GM20000 (cell line): ENCODE data around the gene RBM20.

ENCODE experiments used
- DNase-seq: peaks from one replicate; pipeline ENCODE4 v3.0.0; 2012; ENCODE audit warnings: low spot score
- TF ChIP-seq, protein P1 (sequence below): IDR thresholded peaks from 2 replicates; pipeline ENCODE4 v1.5.1; 2012; ENCODE audit warnings: mild to moderate bottlenecking, control low read depth; ENCODE audit errors: extremely low read depth, missing control alignments

Gene RBM20

DNA sequence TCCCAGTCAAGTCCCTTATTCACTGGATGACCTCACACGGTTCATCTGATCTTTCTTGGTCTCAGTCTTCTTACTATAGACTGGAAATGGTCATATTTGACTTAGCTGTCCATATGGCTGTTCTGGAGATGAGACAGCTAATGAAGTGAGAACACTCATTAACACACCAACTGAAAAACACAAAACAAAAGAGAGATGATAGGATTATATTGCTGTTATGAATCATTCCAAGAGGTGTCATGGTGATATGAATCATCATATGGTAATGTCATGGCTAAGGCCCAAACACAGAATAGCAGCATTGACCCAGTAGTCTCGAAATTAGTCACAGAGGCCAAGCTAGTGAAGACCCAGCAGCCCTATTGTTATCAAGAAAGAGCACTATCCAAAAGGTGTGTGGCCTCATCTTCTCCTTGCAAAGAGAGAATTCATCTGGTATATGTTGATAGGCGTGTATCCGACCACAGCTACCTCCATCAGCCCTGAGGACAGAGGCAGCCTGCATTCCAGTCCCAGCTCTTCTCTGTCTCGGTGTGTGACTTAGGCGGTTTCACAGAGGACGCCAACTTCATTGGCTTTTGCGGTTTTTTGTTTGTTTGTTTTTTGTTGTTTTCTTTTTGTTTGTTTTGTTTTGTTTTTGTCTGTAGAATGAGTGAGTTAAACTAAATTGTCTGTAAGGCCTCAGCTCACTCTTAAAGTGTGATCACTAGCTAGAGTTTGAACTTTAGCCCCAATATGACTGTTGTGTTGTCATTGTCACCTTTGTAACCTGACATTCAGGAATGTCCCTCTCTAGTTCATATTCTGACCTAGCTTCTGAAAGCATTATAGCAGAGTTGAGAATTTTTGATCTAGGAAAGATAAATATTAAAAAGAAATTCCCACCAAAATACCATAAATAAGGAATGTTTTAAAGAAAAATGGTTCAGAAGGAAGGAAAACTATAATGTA is 130.2 kb downstream of the RBM20 start:
- DNase-seq = peak; percentile 84
- TF ChIP-seq, protein P1, sequence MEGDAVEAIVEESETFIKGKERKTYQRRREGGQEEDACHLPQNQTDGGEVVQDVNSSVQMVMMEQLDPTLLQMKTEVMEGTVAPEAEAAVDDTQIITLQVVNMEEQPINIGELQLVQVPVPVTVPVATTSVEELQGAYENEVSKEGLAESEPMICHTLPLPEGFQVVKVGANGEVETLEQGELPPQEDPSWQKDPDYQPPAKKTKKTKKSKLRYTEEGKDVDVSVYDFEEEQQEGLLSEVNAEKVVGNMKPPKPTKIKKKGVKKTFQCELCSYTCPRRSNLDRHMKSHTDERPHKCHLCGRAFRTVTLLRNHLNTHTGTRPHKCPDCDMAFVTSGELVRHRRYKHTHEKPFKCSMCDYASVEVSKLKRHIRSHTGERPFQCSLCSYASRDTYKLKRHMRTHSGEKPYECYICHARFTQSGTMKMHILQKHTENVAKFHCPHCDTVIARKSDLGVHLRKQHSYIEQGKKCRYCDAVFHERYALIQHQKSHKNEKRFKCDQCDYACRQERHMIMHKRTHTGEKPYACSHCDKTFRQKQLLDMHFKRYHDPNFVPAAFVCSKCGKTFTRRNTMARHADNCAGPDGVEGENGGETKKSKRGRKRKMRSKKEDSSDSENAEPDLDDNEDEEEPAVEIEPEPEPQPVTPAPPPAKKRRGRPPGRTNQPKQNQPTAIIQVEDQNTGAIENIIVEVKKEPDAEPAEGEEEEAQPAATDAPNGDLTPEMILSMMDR = no peak

DNA sequence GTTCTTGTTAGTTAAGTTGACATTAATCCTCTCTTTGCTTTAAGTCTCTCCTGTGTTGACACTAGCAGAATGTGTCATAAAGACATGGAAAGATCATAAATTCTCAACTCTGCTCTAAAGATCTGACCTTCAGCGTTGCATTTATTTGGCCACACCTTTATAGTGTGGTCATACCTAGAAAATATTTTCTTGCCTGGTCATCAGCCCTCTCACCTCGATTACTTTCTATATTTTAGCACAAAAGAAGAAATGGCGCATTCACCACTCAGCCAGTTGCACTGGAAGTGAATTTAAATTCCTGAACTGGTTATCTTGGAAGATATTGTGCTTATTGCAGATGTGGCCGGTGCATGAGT is 130.9 kb downstream of the RBM20 start:
- no peak for DNase-seq
- TF ChIP-seq, protein P1 = no peak

DNA sequence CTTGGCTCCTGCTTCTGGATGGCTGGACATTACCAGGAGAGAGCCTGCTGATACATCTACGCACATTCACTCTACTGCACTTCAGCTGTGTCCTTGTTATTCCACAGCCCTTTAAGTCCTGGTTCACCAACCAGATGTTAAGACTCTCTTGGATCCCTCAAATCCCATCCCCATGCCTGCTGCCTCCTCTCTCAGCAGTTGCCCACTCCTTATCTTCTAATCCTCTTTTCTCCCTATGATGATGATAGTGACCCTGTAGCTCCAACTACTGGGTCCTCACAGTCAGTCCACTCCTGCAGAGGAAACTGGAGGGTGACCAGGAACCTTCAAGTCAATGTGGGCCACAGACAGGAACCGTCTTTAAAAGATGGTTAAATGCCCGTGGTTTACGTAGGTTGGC is 131.3 kb downstream of the RBM20 start:
- TF ChIP-seq, protein P1 = no peak
- DNase-seq = no peak

DNA sequence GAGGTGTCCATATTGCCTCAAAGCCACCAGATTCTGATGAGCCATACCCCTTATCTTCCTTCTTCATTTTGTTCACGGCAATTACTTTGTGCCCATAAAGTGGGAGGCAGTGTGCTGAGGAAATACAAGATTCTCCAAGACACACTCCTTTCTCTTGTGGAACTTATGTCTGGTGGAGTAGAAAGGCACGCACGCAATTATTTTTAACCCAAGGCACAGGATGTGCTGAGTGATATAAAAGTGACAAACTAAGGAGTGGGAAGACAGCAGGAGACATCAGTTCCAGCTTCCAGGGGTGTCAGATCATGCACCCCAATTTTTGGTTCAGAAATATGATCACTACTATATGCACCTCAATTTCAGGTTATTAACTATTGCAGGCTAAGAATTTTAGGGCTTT is 132.9 kb downstream of the RBM20 start:
- TF ChIP-seq, protein P1 = no peak
- DNase-seq = no peak

DNA sequence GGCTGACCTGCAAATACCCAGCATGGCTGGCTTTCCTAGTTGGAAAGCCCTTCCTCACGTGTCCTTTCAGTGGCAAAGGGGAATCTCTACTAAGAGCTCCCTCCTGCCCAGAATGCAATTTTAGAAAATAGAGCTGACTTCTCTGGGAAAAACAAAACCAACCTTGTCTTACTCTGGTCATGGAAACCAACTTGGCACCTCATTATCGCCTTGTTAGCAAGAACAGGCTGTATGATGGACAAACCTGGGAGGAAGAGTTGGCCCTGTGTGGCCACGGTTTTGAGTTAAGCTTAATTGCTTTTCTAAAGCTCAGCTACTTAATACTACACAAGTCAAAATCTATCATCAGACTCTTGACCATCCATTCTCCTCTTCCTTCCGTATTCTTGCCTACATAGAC is 133.5 kb downstream of the RBM20 start:
- TF ChIP-seq, protein P1 = no peak

DNA sequence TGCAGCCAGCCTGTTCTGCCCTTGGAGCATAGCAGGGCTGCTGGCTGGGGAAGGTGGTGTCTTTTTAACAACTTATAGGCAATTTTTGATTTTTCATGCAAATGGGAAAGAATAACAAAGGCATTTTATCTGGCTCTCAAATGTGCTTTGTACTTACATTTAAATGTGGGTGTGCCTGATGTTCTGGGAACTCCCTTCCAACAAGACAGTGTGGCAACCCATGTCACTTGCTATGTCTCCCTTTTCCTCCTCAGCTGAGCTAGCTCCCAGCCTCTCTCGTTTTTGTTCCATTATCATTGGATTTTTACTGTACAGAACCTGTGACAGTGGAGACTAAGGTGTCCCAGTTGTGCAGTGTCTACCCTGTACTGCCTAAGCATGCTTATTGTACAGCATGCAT is 134.1 kb downstream of the RBM20 start:
- DNase-seq = no peak
- TF ChIP-seq, protein P1 = no peak

More for the DNA sequence above, 133.5 kb downstream of the RBM20 start:
- no peak for DNase-seq

DNA sequence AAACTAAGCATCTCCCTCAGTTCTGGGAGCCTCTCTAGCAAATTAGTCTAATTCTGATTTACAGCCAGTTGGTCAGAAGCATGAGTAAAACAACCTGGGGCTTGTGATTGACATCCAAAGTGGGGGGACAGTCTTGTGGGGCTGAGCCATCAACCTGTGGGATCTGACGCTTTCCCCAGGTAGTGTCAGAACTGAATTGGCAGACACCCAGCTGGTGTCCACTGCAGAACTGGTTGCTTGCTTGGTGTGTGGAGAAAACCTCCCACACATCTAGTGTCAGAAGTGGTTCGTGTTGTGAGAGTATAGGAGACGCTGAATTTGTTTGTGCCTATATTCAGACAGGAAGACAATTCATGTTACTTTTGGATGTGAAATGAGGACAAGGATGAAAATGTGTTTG is 135.4 kb downstream of the RBM20 start:
- no peak for DNase-seq
- TF ChIP-seq, protein P1 = no peak
